SK-N-SH (cell line): ENCODE measurements around the gene B3GNT7.

Experiments used
- EZH2phosphoT487 ChIP-seq: fragments of 200-600 bp; sonication (generic); IDR thresholded peaks from 2 replicates; pipeline ENCODE4 v1.6.1; 2017; ENCODE audit warnings: low read depth, mixed run types, mild to moderate bottlenecking, antibody characterized with exemption, moderate library complexity, borderline replicate concordance
- SMC3 ChIP-seq: IDR thresholded peaks from 2 replicates; pipeline ENCODE4 v1.6.1; 2012; ENCODE audit warnings: low read depth, low read length, improper control_type of control experiment
- TF ChIP-seq, protein P1 (sequence below): fragments of 200-600 bp; sonication (generic); IDR thresholded peaks from 2 replicates; pipeline ENCODE4 v1.6.1; 2017; ENCODE audit warnings: antibody characterized with exemption, mild to moderate bottlenecking, moderate library complexity

DNA sequence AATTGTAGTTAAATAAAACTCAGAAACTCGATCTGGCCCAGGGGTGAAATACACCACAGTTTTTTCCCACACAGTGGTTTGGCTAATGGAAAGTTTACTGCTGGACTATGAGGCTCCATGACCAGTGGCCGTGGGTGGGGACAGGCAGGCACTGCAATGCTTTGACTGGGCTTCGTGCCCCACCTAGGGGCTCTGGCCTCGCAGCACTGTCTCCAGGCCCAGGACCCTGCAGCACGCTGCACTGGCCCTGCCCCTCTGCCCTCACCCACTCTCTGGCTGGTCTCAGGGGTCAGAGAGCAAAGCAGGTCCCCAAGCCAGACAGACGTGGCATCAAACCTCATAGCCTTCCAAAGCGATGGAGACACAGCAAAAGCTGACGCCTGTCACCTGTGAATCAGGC, 13.4 kb upstream of the B3GNT7 start:
- TF ChIP-seq SMC3 (no peak), EZH2phosphoT487 (no peak)
- TF ChIP-seq, protein P1, sequence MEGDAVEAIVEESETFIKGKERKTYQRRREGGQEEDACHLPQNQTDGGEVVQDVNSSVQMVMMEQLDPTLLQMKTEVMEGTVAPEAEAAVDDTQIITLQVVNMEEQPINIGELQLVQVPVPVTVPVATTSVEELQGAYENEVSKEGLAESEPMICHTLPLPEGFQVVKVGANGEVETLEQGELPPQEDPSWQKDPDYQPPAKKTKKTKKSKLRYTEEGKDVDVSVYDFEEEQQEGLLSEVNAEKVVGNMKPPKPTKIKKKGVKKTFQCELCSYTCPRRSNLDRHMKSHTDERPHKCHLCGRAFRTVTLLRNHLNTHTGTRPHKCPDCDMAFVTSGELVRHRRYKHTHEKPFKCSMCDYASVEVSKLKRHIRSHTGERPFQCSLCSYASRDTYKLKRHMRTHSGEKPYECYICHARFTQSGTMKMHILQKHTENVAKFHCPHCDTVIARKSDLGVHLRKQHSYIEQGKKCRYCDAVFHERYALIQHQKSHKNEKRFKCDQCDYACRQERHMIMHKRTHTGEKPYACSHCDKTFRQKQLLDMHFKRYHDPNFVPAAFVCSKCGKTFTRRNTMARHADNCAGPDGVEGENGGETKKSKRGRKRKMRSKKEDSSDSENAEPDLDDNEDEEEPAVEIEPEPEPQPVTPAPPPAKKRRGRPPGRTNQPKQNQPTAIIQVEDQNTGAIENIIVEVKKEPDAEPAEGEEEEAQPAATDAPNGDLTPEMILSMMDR, result no peak
